ENCODE results near the gene DISC1.

DNA sequence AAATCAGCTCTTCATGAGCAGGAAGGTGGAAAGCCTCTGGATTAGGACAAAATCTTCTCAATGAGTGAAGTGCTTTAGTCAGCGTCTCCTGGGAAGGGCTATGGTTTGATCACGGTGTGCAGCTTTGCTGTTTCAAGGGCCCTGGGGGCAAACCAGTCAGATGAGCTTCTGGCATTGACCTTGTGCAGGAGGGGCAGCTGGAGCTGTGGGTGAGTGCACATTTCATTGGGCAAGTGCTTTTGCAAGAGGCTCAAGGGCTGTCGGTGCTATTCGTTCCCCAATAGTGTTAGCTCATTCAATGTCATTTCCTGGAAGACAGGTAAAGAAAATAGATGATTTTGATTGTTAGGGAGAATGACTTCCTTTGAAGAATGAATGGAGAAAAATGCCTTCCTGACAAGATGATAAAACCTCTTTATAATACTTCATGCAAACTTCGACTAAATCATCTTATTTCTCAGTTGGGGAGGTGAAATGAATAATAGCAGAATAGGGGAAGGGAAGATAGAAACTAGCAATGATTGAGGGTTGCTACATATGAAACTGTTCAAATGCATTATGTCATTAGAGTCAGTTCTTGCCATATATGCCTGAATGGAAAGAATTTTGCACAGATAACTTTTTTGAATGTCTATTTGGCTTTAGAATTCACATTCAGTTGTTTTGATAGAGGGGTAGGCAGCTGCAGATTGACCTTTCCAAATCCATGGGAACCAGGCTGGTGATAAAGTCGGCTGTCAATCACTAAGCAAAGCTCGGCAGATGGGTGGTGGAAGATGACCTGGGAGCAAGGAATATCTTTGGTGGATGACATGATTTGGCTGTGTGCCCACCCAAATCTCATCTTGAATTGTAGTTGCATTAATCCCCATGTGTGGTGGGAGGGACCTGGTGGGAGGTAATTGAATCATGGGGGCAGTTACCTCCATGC lies 12.9 kb upstream of the DISC1 start:
- TF ChIP-seq, protein P1, sequence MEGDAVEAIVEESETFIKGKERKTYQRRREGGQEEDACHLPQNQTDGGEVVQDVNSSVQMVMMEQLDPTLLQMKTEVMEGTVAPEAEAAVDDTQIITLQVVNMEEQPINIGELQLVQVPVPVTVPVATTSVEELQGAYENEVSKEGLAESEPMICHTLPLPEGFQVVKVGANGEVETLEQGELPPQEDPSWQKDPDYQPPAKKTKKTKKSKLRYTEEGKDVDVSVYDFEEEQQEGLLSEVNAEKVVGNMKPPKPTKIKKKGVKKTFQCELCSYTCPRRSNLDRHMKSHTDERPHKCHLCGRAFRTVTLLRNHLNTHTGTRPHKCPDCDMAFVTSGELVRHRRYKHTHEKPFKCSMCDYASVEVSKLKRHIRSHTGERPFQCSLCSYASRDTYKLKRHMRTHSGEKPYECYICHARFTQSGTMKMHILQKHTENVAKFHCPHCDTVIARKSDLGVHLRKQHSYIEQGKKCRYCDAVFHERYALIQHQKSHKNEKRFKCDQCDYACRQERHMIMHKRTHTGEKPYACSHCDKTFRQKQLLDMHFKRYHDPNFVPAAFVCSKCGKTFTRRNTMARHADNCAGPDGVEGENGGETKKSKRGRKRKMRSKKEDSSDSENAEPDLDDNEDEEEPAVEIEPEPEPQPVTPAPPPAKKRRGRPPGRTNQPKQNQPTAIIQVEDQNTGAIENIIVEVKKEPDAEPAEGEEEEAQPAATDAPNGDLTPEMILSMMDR (IDR thresholded peaks at IDR 0.05): no peak
- TF ChIP-seq POLR2A (IDR thresholded peaks at IDR 0.05): no peak
- TF ChIP-seq POLR2AphosphoS5 (IDR thresholded peaks at IDR 0.05): no peak
